OCI-LY1 (cell line): ENCODE measurements around the gene NFE2L1.

Source experiments
- EZH2 ChIP-seq: fragments of 200-600 bp; sonication (generic), shearing (Covaris generic); IDR thresholded peaks from 2 replicates; pipeline ENCODE4 v1.8.0; 2017; ENCODE audit warnings: borderline replicate concordance, mixed run types, mild to moderate bottlenecking, antibody characterized with exemption, low read length, moderate library complexity, mixed read lengths
- TF ChIP-seq, protein P1 (sequence below): fragments of 200-600 bp; sonication (generic), shearing (Covaris generic); IDR thresholded peaks from 2 replicates; pipeline ENCODE4 v1.5.1; 2017; ENCODE audit warnings: mild to moderate bottlenecking, antibody characterized with exemption, low read length, moderate library complexity, mixed read lengths

DNA sequence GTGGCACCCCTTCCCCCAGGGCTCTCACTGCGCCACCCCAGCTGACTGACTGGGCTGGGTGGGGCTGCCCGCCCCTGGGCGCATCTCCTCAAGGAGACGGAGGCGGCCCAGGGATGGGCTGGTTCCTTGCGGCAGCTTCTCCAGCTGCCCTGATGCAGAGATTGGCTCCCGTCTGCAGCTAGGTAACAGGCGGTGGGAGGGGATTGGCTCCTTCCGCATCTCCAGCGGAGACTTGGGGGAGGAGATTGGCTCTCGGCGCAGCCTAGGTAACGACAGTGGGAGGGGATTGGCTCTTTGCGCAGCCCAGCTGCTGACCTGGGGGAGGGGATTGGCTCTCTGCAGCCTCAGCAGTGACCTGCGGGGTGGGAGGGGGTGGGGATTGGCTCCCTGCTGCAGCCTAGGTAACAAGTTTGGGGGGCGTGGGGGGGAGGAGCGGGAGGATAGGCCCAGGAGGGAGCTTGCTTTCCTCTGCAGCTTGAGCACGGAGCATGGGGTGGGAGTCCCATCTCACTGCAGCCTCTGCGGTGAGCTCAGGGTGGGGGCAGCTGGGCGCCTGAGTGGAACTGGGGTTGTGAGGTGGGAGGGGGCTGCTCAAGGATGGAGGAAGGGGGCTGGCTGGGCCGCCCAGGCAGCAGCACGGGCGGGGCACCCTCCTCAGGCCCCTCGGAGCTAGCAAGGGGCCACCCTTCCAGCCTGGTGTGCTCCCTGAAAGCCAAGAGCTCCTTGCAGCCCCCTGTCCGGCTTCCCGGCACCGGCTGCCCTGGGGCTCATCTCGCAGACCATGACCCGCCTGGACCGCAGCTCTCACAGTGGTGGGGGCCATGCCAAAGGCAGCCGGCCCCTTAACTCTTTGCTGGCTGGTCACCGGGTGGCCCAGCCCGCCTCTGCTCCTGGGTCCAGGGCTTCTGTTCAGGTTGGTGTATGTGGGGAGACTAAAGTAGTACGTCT, 6.4 kb downstream of the NFE2L1 start:
- TF ChIP-seq, protein P1, sequence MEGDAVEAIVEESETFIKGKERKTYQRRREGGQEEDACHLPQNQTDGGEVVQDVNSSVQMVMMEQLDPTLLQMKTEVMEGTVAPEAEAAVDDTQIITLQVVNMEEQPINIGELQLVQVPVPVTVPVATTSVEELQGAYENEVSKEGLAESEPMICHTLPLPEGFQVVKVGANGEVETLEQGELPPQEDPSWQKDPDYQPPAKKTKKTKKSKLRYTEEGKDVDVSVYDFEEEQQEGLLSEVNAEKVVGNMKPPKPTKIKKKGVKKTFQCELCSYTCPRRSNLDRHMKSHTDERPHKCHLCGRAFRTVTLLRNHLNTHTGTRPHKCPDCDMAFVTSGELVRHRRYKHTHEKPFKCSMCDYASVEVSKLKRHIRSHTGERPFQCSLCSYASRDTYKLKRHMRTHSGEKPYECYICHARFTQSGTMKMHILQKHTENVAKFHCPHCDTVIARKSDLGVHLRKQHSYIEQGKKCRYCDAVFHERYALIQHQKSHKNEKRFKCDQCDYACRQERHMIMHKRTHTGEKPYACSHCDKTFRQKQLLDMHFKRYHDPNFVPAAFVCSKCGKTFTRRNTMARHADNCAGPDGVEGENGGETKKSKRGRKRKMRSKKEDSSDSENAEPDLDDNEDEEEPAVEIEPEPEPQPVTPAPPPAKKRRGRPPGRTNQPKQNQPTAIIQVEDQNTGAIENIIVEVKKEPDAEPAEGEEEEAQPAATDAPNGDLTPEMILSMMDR = no peak
- TF ChIP-seq EZH2 = no peak
